Measurements from ENCODE around the gene NPLOC4. TPM values are rescaled to one million over a fixed set of nuclear protein-coding genes. Genes with fewer than 3 reads are reported as not detected.

The NPLOC4 gene
- total RNA-seq, 1 experiment from 2014 or later: 88.1 TPM

DNA sequence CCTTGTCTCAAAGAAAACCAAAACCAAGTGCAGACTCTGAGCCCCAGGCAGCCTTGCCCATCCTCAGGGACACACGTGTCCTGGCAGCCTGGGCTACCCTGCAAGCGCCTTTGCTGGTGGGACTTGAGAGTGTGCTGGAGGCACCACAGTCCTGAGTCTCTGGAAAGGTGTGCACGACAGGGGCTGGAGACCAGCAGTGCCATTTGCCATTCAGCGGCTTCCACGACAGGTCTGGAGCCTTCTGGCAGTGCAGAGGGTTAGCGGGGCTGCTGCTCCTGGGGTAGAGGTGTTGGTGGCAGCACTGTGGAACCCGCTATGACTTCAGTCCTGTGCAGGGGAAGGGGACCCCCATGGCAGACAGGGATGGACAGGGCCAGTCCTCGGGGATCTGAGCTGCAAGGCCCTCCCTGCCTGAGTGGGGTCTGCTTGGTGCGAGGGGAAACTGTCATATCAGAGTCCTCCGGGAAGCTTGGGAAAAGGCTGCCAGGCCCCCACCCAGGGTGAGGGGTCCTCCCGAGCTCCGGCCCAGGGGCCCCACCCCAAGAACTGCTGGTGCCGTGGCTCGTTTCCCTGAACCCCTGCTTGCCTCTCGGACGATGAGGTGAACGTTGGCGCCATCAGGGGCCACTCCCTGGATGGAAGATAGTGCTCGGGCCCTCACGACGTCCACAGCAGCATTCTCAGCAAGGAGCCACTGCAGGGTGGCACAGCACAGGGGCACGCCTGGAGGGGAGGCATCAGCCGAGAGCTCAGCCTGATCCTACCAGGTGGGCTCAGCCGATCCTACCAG is 91.6 kb downstream of the NPLOC4 start:
- DNase-seq (ENCODE audit: low read depth): no peak
- in situ Hi-C loops (cut with HindIII; ENCODE audit: low pct_unique_long_range_greater_than_20kb, low sequenced_read_pairs): no loop called here

- in situ Hi-C loops (cut with HindIII; ENCODE audit: low pct_unique_long_range_greater_than_20kb, low sequenced_read_pairs): no loop called here
These were observed 92.5 kb downstream of the NPLOC4 start for GRCh38 chr17:81544281-81544974.

DNA sequence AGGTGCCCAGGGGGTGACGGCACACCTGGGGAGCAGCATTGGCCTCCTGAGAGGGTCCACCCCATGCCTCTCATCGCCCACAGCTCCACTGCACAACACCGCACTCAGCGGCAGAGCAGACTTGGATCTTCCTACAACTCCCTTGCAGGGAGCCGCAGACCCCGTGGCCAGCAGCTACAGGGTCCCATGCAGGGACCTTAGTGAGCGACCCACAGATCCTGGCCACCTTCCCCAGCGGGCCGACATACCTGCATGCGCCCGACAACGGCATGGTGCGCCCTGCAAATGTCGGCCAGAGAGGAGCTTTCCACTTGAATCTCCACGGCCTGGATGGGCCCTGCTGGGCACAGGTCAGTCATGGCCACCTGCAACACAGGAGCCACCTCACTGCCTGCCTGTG is 93.2 kb downstream of the NPLOC4 start:
- DNase-seq (ENCODE audit: low read depth): no peak
- in situ Hi-C loops (cut with HindIII; ENCODE audit: low pct_unique_long_range_greater_than_20kb, low sequenced_read_pairs): no loop called here

More at GRCh38 chr17:81544281-81544974, 92.5 kb downstream of the NPLOC4 start:
- DNase-seq (ENCODE audit: low read depth): no peak

GRCh38 chr17:81543339-81543675 is 93.6 kb downstream of the NPLOC4 start:
- no peak for DNase-seq (ENCODE audit: low read depth)
- in situ Hi-C loops (cut with HindIII; ENCODE audit: low pct_unique_long_range_greater_than_20kb, low sequenced_read_pairs): no loop called here

DNA sequence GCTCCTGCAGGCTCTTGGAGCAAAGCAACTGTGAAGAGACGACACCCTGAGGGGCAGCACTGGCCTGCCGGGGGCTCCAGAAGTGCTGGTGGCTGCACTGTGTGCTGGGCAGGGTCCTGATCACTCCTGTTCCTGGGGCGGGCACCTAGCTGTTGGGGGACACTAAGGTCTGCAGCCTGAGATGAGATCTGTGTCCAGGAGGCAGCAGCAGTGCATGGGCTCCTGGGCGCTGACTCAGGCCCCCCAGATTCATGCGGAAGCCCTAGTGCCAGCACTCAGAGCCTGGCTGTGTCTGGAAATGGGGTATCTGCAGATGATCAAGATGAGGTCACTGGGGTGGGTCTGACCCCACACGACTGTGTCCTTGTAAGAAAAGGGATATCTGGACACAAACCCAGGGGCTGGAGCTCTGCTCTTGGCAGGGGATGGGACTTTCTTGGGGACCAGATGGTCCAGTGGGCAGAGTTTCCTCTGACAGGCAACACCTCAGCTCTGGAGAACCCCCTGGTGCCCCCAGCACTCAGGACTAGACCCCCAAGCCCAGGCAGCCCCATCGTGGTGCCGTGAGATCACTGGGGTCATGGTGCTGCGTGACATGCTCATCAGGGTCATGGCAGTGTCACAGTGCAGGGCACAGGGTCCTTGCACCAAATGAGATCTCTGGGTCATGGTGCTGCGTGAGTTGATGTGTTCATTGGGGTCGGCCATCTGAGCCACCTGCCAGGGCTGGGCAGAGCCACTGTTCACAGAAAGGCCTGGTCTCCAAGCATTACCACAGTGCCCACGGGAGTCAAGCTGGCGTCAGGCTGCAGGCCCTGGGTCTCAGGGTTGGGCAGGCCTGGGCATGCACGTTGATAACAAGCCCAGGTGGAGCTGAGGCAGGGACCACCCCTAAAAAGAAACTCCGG is 94.2 kb downstream of the NPLOC4 start:
- in situ Hi-C loops (cut with HindIII; ENCODE audit: low pct_unique_long_range_greater_than_20kb, low sequenced_read_pairs): no loop called here
- no peak for DNase-seq (ENCODE audit: low read depth)

DNA sequence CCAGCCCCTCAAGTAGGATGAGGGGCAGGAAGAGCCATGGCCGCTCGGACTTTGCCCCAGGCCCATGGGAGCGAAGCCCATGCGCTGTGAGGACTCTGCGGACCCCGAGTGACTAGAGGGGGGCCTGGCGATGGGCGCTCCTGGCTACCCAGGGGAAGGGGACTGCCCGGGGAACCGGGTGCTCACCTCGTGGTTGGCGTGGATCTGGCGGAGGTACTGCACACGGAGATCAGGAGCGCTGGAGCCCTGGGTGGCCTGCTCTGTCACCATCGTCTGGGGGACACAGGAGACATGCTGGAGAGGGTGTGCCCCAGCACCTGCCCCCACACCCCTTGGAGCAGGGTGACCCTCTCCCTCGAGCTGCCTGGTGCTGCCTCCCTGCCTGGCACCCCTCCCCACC is 95.8 kb downstream of the NPLOC4 start:
- DNase-seq (ENCODE audit: low read depth): no peak
- in situ Hi-C loops (cut with HindIII; ENCODE audit: low pct_unique_long_range_greater_than_20kb, low sequenced_read_pairs): no loop called here

- in situ Hi-C loops (cut with HindIII; ENCODE audit: low pct_unique_long_range_greater_than_20kb, low sequenced_read_pairs): no loop called here
- DNase-seq (ENCODE audit: low read depth): no peak
These were observed 96.3 kb downstream of the NPLOC4 start for GRCh38 chr17:81540676-81541027.

- in situ Hi-C loops (cut with HindIII; ENCODE audit: low pct_unique_long_range_greater_than_20kb, low sequenced_read_pairs): no loop called here
- DNase-seq (ENCODE audit: low read depth): no peak
These were observed 96.8 kb downstream of the NPLOC4 start for GRCh38 chr17:81539961-81540675.

- in situ Hi-C loops (cut with HindIII; ENCODE audit: low pct_unique_long_range_greater_than_20kb, low sequenced_read_pairs): no loop called here
- no peak for DNase-seq (ENCODE audit: low read depth)
These were observed 97.4 kb downstream of the NPLOC4 start for GRCh38 chr17:81539571-81539900.

DNA sequence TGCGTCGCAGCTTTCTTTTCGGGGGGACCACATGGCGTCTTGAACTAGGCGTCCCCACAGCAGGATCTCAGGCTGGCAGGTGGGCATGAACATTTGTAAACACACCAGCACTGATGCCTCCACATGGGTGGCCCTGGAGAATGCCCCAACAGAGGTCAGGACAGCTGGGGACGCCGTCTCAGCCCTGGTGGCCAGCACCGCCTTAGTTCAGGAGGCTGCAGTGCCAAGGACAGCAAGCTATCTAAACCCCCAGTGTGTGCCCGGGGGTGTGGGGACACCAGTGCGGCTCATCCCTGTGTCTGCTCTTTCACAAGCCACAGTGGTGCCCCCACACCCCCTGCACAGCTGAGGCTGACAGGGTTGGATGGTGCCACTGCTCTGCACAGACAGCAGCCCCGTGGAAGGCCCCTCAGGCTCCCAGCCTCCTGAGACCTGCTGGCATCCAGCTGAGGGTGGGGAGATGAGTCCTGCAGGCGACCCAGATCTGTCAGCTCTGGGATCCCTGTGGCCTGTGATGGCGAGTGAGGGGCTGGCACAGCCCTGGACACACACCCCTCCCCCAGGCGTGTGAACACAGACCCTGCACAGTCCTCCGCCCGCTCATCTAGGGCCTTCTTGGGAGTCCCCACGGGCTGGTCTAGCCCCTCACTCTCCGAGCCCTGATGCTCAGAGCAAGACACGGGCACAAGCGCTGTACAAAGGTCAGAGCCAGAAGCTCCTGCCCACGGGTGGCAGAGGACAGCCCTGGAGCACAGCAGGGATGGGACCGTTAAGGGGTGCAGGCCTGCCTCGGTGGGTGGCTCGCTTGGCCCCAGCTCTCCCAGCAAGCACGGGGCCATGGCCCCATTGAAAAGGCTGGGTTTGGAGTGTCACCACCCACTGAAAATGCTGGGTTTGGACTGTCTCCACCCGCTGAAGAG is 98.0 kb downstream of the NPLOC4 start:
- in situ Hi-C loops (cut with HindIII; ENCODE audit: low pct_unique_long_range_greater_than_20kb, low sequenced_read_pairs): no loop called here
- DNase-seq (ENCODE audit: low read depth): no peak

DNA sequence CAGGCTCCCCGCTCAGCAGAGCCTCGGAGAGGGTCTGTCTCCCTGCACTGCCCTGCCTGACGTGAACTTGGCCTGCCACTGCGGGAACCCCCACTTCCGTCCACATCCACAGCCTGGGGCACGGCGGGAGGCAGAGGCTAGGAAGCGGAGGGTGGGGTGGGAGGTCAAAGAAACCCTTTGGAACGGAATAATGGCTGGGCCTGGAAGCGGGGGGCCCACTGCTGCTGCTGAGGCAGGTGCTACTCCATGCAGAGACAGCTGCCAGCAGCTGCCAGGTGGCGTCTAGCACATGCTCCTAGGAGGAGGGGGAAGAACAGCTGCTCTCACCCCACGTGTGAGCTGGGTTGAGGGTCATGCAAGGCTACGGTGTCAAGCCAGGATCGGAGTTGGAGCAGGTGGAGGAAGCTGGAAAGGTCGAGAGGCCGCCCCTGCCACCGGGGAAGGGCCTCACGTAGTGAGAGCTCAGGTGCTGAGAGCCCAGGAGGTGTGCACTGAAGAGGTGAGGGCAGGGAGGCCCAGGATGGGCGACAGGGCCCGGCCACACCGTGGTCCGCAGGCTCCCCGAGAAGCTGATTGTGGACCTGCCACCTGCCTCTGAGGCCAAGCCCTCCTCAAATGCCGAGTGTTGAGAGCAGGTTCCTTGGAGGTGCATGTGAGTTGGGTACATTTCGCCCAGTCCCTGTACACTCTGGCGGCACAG is 98.9 kb downstream of the NPLOC4 start:
- DNase-seq (ENCODE audit: low read depth): no peak
- in situ Hi-C loops (cut with HindIII; ENCODE audit: low pct_unique_long_range_greater_than_20kb, low sequenced_read_pairs): no loop called here

DNA sequence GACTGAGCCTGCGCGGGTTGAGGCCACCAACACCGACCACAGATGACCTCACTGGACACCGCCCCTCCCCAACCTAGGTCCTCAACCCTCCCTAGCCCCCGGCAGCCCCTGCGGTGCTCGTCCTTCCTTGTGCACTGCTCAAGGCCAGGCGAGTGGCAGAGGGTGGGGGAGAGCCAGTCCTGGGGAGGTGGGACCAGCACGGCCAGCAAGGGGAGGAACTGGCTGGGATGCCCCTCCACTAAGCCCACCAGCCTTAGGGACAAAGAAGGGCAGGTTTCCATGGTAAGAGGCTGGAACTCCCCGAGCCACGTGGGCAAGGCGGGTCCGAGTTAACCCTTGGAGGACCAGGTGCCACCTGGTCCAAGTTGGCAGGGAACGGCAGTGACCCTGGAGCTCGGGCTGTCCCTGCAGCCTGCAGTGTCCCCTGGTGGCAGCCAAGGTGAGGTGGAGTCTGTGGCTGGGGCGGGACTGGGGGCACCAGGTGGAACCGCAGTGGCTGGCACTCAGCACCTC is 99.5 kb downstream of the NPLOC4 start:
- no peak for DNase-seq (ENCODE audit: low read depth)
- in situ Hi-C loops (cut with HindIII; ENCODE audit: low pct_unique_long_range_greater_than_20kb, low sequenced_read_pairs): no loop called here

GRCh38 chr17:81536299-81537290 is 100.3 kb downstream of the NPLOC4 start:
- DNase-seq (ENCODE audit: low read depth): no peak

GRCh38 chr17:81535480-81536298 is 101.2 kb downstream of the NPLOC4 start:
- in situ Hi-C loops (cut with HindIII; ENCODE audit: low pct_unique_long_range_greater_than_20kb, low sequenced_read_pairs): no loop called here
- DNase-seq (ENCODE audit: low read depth): no peak

More at GRCh38 chr17:81536299-81537290, 100.3 kb downstream of the NPLOC4 start:
- in situ Hi-C loops (cut with HindIII; ENCODE audit: low pct_unique_long_range_greater_than_20kb, low sequenced_read_pairs): no loop called here

- DNase-seq (ENCODE audit: low read depth): no peak
- in situ Hi-C loops (cut with HindIII; ENCODE audit: low pct_unique_long_range_greater_than_20kb, low sequenced_read_pairs): no loop called here
These were observed 101.9 kb downstream of the NPLOC4 start for GRCh38 chr17:81535007-81535328.
